A549 (cell line): ENCODE data around the gene HMOX1.

Experiments
- CTCF ChIP-seq: fragments of >200 bp; sonication (Bioruptor Twin); formaldehyde crosslinking; IDR thresholded peaks from 3 replicates; pipeline ENCODE4 v1.5.1; 2016
- JUN ChIP-seq, 2 experiments: fragments of >200 bp; sonication (Bioruptor Twin); formaldehyde crosslinking; IDR thresholded peaks; 2 replicates in 1 of 2; 3 replicates in 1 of 2; pipeline ENCODE4 v1.6.1; 2016 to 2017
- JUNB ChIP-seq: fragments of >200 bp; sonication (Bioruptor Twin); formaldehyde crosslinking; IDR thresholded peaks from 2 replicates; pipeline ENCODE4 v1.6.1; 2016
- KDM5A ChIP-seq: fragments of 200-600 bp; sonication (generic); IDR thresholded peaks from 2 replicates; pipeline ENCODE4 v1.6.1; 2016; ENCODE audit warnings: antibody characterized with exemption, mild to moderate bottlenecking
- MAX ChIP-seq: IDR thresholded peaks from 2 replicates; pipeline ENCODE4 v1.6.1; 2012
- NPAS2 ChIP-seq: fragments of 250-450 bp; sonication (Bioruptor Pico); IDR thresholded peaks from 2 replicates; pipeline ENCODE4 v1.8.0; 2022; ENCODE audit warnings: mild to moderate bottlenecking, moderate library complexity, borderline replicate concordance
- RCOR1 ChIP-seq: fragments of 150-350 bp; IDR thresholded peaks from 2 replicates; pipeline ENCODE4 v1.6.1; 2014; ENCODE audit warnings: antibody characterized with exemption, low read length, low read depth
- REST ChIP-seq: fragments of 200-600 bp; sonication (generic); IDR thresholded peaks from 2 replicates; pipeline ENCODE4 v1.6.1; 2016; ENCODE audit warnings: antibody characterized with exemption, mild to moderate bottlenecking, moderate library complexity
- RNF2 ChIP-seq: fragments of 200-600 bp; sonication (generic); IDR thresholded peaks from 2 replicates; pipeline ENCODE4 v1.6.1; 2016; ENCODE audit warnings: low read depth, mild to moderate bottlenecking, antibody characterized with exemption, moderate library complexity, borderline replicate concordance

GRCh38 chr22:35369996-35370395, 10.9 kb upstream of the HMOX1 start:
- TF ChIP-seq RNF2, result no peak
- no peak for TF ChIP-seq CTCF
- no peak for TF ChIP-seq JUN (IDR thresholded peaks at IDR 0.05)
- TF ChIP-seq REST, result no peak
- no peak for TF ChIP-seq MAX
- TF ChIP-seq RCOR1, result no peak
- TF ChIP-seq NPAS2, result no peak
- no peak for TF ChIP-seq KDM5A
- no peak for TF ChIP-seq JUNB
